Naive thymus-derived CD4-positive, alpha-beta T cell (primary cell): ENCODE results near the gene ROGDI. TPM values are rescaled to one million over a fixed set of nuclear protein-coding genes. Genes with fewer than 3 reads are reported as not detected.

Experiments used
- ATAC-seq: fragments of 150-1000 bp; cut with Tn5 transposase; 2 replicates; pipeline ENCODE4 v1.10.0; 2021; ENCODE audit warnings: mild to moderate bottlenecking, moderate library complexity
- CTCF ChIA-PET: fragments of 350-600 bp; sonication (Branson Sonifier 250); formaldehyde crosslinking; loops from one replicate; lab custom pipeline; 2021; ENCODE audit warnings: antibody characterized with exemption; lab: Charles Lee
- POLR2A ChIA-PET: fragments of 350-600 bp; sonication (Branson Sonifier 250); formaldehyde crosslinking; loops from one replicate; lab custom pipeline; 2021; ENCODE audit warnings: antibody characterized with exemption, inconsistent platforms; lab: Charles Lee
- DNase-seq, 9 donors: peaks; one replicate each; pipeline versions ENCODE4 v3.0.0 to v3.0.0-alpha.2; 2020 to 2022; ENCODE audit warnings: mixed read lengths in 1 of 9
- H3K27ac ChIP-seq: one replicate; pipeline ENCODE4 v1.7.0; 2013; ENCODE audit warnings: mild to moderate bottlenecking, low read depth, low read length, moderate library complexity
- H3K27me3 ChIP-seq, 2 donors: one replicate each; pipeline ENCODE4 v1.7.0; 2013; ENCODE audit warnings: low read length in 2 of 2, mild to moderate bottlenecking in 2 of 2, moderate library complexity in 2 of 2; ENCODE audit not compliant: control insufficient read depth in 2 of 2, insufficient read depth in 2 of 2
- H3K36me3 ChIP-seq, 3 experiments: 1 replicate in 2 of 3; 2 replicates in 1 of 3; pipeline ENCODE4 v1.7.0; 2013; ENCODE audit warnings: low read length in 3 of 3, mild to moderate bottlenecking in 3 of 3, moderate library complexity in 1 of 3; ENCODE audit not compliant: insufficient read depth in 3 of 3, control insufficient read depth in 2 of 3
- H3K4me1 ChIP-seq, 2 donors: one replicate each; pipeline ENCODE4 v1.7.0; 2013; ENCODE audit warnings: low read length in 2 of 2, mild to moderate bottlenecking in 2 of 2, moderate library complexity in 1 of 2; ENCODE audit not compliant: control insufficient read depth in 2 of 2, insufficient read depth in 2 of 2
- H3K4me3 ChIP-seq: 2 replicates; pipeline ENCODE4 v1.7.0; 2013; ENCODE audit warnings: mild to moderate bottlenecking, low read length
- H3K9me3 ChIP-seq, 3 experiments: 1 replicate in 2 of 3; 2 replicates in 1 of 3; pipeline ENCODE4 v1.7.0; 2013; ENCODE audit warnings: low read length in 3 of 3; ENCODE audit not compliant: control insufficient read depth in 2 of 3
- H3K27ac Mint-ChIP-seq, 9 donors: one replicate each; pipeline ENCODE4 v1.8.0; 2020 to 2022; ENCODE audit warnings: mixed read lengths in 9 of 9, mild to moderate bottlenecking in 8 of 9, moderate library complexity in 5 of 9, inconsistent platforms in 2 of 9
- H3K27me3 Mint-ChIP-seq, 5 donors: one replicate each; pipeline ENCODE4 v1.8.0; 2021 to 2022; ENCODE audit warnings: mixed read lengths in 5 of 5, mild to moderate bottlenecking in 1 of 5
- H3K36me3 Mint-ChIP-seq, 5 donors: one replicate each; pipeline ENCODE4 v1.8.0; 2020 to 2022; ENCODE audit warnings: mixed read lengths in 5 of 5, mild to moderate bottlenecking in 3 of 5, inconsistent platforms in 1 of 5
- H3K4me1 Mint-ChIP-seq, 7 donors: one replicate each; pipeline ENCODE4 v1.8.0; 2020 to 2022; ENCODE audit warnings: mixed read lengths in 7 of 7, mild to moderate bottlenecking in 3 of 7, inconsistent platforms in 1 of 7
- H3K4me3 Mint-ChIP-seq, 10 donors: one replicate each; pipeline ENCODE4 v1.8.0; 2020 to 2022; ENCODE audit warnings: mild to moderate bottlenecking in 10 of 10, mixed read lengths in 10 of 10, moderate library complexity in 6 of 10, inconsistent platforms in 2 of 10
- H3K9me3 Mint-ChIP-seq, 11 donors: one replicate each; pipeline ENCODE4 v1.8.0; 2020 to 2022; ENCODE audit warnings: mixed read lengths in 11 of 11, mild to moderate bottlenecking in 4 of 11, inconsistent platforms in 1 of 11, moderate library complexity in 1 of 11
- intact Hi-C, 2 donors: fragments of 100-400 bp; cut with micrococcal nuclease; formaldehyde crosslinking; loops; one replicate each; pipeline ENCODE4 v1.15.1; 2023
- polyA plus RNA-seq, 2 donors: library from polyadenylated mRNA; unstranded; fragments of 300-500 nt; fragmentation: Illumina TruSeq; gene quantifications; one replicate each; pipeline ENCODE4 v1.2.3, GENCODE V29; 2021
- total RNA-seq, 6 experiments: library from RNA in 5 of 6; stranded (reverse) in 5 of 6; gene quantifications; 1 replicate in 5 of 6; 2 replicates in 1 of 6; pipeline ENCODE4 v1.2.3 and lab custom pipeline; 2021 to 2026

ROGDI gene
- total and polyA plus RNA-seq, 7 experiments from 2014 or later = 7.4 to 29.0 (median 8.6) TPM

- Histone ChIP-seq H3K27ac (no peak overlapping the region), H3K27me3 (no peaks in the 10 kb centered on the region), H3K9me3 (no peaks in the 10 kb centered on the region), H3K4me1 (no peaks in the 10 kb centered on the region), H3K4me3 (no peak overlapping the region), H3K36me3 (no peaks in the 10 kb centered on the region)
- no peak overlapping the region for H3K4me3 Mint-ChIP-seq
- no peaks in the 10 kb centered on the region for H3K36me3 Mint-ChIP-seq
- H3K4me1 Mint-ChIP-seq = peaks cover 0 to 3% (median 0%) of the 10 kb centered on the region in 7 donors
- ATAC-seq (no peak), DNase-seq (no peak)
- ChIA-PET POLR2A (interaction anchor here (0.6 kb wide), 1 partner anchor 66 kb away, joined by 3 read pairs; no protein-coding TSS in a partner anchor), CTCF (interaction anchor here (0.6 kb wide), 1 partner anchor 520 kb away, joined by 3 read pairs; no protein-coding TSS in a partner anchor)
- no peak overlapping the region for H3K27ac Mint-ChIP-seq
- intact Hi-C loops = no loop called here
- no peaks in the 10 kb centered on the region for H3K9me3 Mint-ChIP-seq
- H3K27me3 Mint-ChIP-seq = no peaks in the 10 kb centered on the region
Measured at GRCh38 chr16:4776141-4776705, 26.2 kb downstream of the ROGDI start.

GRCh38 chr16:4775005-4775404 lies 27.4 kb downstream of the ROGDI start:
- Histone ChIP-seq H3K4me1 (no peaks in the 10 kb centered on the region), H3K27me3 (no peaks in the 10 kb centered on the region), H3K27ac (no peak overlapping the region), H3K9me3 (no peaks in the 10 kb centered on the region), H3K4me3 (no peak overlapping the region), H3K36me3 (no peaks in the 10 kb centered on the region)
- no peak for ATAC-seq
- no peak overlapping the region for H3K27ac Mint-ChIP-seq
- CTCF ChIA-PET = no interaction called here
- no peaks in the 10 kb centered on the region for H3K36me3 Mint-ChIP-seq
- POLR2A ChIA-PET = no interaction called here
- intact Hi-C loops = no loop called here
- no peaks in the 10 kb centered on the region for H3K9me3 Mint-ChIP-seq
- H3K4me3 Mint-ChIP-seq = no peak overlapping the region
- no peaks in the 10 kb centered on the region for H3K27me3 Mint-ChIP-seq
- DNase-seq = no peak
- peaks cover 0 to 3% (median 0%) of the 10 kb centered on the region in 7 donors for H3K4me1 Mint-ChIP-seq

- H3K4me3 Mint-ChIP-seq = no peak overlapping the region
- ChIA-PET CTCF (no interaction called here), POLR2A (no interaction called here)
- no peaks in the 10 kb centered on the region for H3K9me3 Mint-ChIP-seq
- H3K27ac ChIP-seq = no peak overlapping the region
- no peaks in the 10 kb centered on the region for H3K9me3 ChIP-seq
- no peak overlapping the region for H3K27ac Mint-ChIP-seq
- DNase-seq = no peak
- no peak for ATAC-seq
- H3K4me1 ChIP-seq = peaks cover 7 to 8% of the 10 kb centered on the region in 2 donors
- H3K27me3 Mint-ChIP-seq = no peaks in the 10 kb centered on the region
- intact Hi-C loops = no loop called here
- peaks cover 8 to 23% (median 17%) of the 10 kb centered on the region in 7 donors for H3K4me1 Mint-ChIP-seq
- no peaks in the 10 kb centered on the region for H3K36me3 ChIP-seq
- H3K36me3 Mint-ChIP-seq = no peaks in the 10 kb centered on the region
- H3K27me3 ChIP-seq = no peaks in the 10 kb centered on the region
- no peak overlapping the region for H3K4me3 ChIP-seq
Measured at GRCh38 chr16:4772351-4772750, 30.1 kb downstream of the ROGDI start.

- DNase-seq = no peak
- ATAC-seq = no peak
- no peaks in the 10 kb centered on the region for H3K36me3 Mint-ChIP-seq
- no peaks in the 10 kb centered on the region for H3K9me3 Mint-ChIP-seq
- ChIA-PET CTCF (no interaction called here), POLR2A (no interaction called here)
- Histone ChIP-seq H3K9me3 (no peaks in the 10 kb centered on the region), H3K27me3 (no peaks in the 10 kb centered on the region), H3K4me3 (no peak overlapping the region), H3K36me3 (peaks cover 0 to 5% (median 0%) of the 10 kb centered on the region in 3 experiments), H3K4me1 (peaks cover 7 to 8% of the 10 kb centered on the region in 2 donors), H3K27ac (no peak overlapping the region)
- H3K4me1 Mint-ChIP-seq = peaks cover 8 to 27% (median 21%) of the 10 kb centered on the region in 7 donors
- no peak overlapping the region for H3K4me3 Mint-ChIP-seq
- peak overlapping the region in 1 of 9 donors; percentile 47 for H3K27ac Mint-ChIP-seq
- intact Hi-C loops = no loop called here
- no peaks in the 10 kb centered on the region for H3K27me3 Mint-ChIP-seq
Measured at GRCh38 chr16:4771646-4772045, 30.8 kb downstream of the ROGDI start.

GRCh38 chr16:4769306-4769638 lies 33.2 kb downstream of the ROGDI start:
- no peak overlapping the region for H3K4me3 ChIP-seq
- no peak for DNase-seq
- H3K27ac ChIP-seq = peak overlapping the region; percentile 77
- Mint-ChIP-seq H3K27me3 (no peaks in the 10 kb centered on the region), H3K4me1 (peaks cover 19 to 42% (median 29%) of the 10 kb centered on the region in 7 donors), H3K4me3 (peak overlapping the region in 9 of 10 donors; percentile 64 to 93 (median 92)), H3K9me3 (no peaks in the 10 kb centered on the region), H3K36me3 (no peaks in the 10 kb centered on the region), H3K27ac (peak overlapping the region in 8 of 9 donors; percentile 35 to 96 (median 88))
- peaks cover 17 to 19% of the 10 kb centered on the region in 2 donors for H3K4me1 ChIP-seq
- peaks cover 0 to 15% (median 0%) of the 10 kb centered on the region in 3 experiments for H3K36me3 ChIP-seq
- intact Hi-C loops = loop anchor here in 1 of 2 donors (10.0 kb wide), 1 partner anchor 354 kb away; the partner anchor contains the start of gene CORO7
- POLR2A ChIA-PET = interaction anchor here (0.7 to 4.0 kb wide), 9 partner anchors 18 to 154 kb away, joined by 3 to 41 read pairs (median 6); partner anchors contain the start of genes ANKS3, DNAAF8, GLYR1 and ROGDI
- H3K9me3 ChIP-seq = no peaks in the 10 kb centered on the region
- CTCF ChIA-PET = interaction anchor here (1.2 kb wide), 1 partner anchor 35 kb away, joined by 3 read pairs; the partner anchor contains the start of gene DNAAF8
- no peaks in the 10 kb centered on the region for H3K27me3 ChIP-seq
- ATAC-seq = no peak

- Histone ChIP-seq H3K4me3 (peak overlapping the region; percentile 82), H3K4me1 (peaks cover 17 to 19% of the 10 kb centered on the region in 2 donors), H3K36me3 (peaks cover 0 to 19% (median 4%) of the 10 kb centered on the region in 3 experiments), H3K27me3 (no peaks in the 10 kb centered on the region), H3K27ac (peak overlapping the region; percentile 77), H3K9me3 (no peaks in the 10 kb centered on the region)
- Mint-ChIP-seq H3K36me3 (peaks cover 0 to 3% (median 0%) of the 10 kb centered on the region in 5 donors), H3K27ac (peak overlapping the region; percentile 35 to 96 (median 91)), H3K4me3 (peak overlapping the region; percentile 88 to 94 (median 92)), H3K27me3 (no peaks in the 10 kb centered on the region), H3K9me3 (no peaks in the 10 kb centered on the region), H3K4me1 (peaks cover 23 to 44% (median 30%) of the 10 kb centered on the region in 7 donors)
- POLR2A ChIA-PET = interaction anchor here (0.7 to 4.0 kb wide), 14 partner anchors 12 to 353 kb away, joined by 3 to 41 read pairs (median 4); partner anchors contain the start of genes ANKS3, DNAAF8, EEF2KMT and GLYR1
- CTCF ChIA-PET = interaction anchor here (0.6 to 1.2 kb wide), 3 partner anchors 33 to 885 kb away, joined by 3 read pairs; partner anchors contain the start of gene DNAAF8
- ATAC-seq (peak; percentile 63), DNase-seq (peak; percentile 55 to 88 (median 72))
- intact Hi-C loops = loop anchor here (1.0 to 10.0 kb wide), 6 partner anchors 34 to 354 kb away; partner anchors contain the start of genes ANKS3 (in 1 of the 2), CORO7 (in 1 of the 2), DNAAF8 (in 1 of the 2) and EEF2KMT (in 1 of the 2)
Measured at GRCh38 chr16:4768549-4769305, 33.7 kb downstream of the ROGDI start.
